Measurements from ENCODE around the gene RNF214.

DNA sequence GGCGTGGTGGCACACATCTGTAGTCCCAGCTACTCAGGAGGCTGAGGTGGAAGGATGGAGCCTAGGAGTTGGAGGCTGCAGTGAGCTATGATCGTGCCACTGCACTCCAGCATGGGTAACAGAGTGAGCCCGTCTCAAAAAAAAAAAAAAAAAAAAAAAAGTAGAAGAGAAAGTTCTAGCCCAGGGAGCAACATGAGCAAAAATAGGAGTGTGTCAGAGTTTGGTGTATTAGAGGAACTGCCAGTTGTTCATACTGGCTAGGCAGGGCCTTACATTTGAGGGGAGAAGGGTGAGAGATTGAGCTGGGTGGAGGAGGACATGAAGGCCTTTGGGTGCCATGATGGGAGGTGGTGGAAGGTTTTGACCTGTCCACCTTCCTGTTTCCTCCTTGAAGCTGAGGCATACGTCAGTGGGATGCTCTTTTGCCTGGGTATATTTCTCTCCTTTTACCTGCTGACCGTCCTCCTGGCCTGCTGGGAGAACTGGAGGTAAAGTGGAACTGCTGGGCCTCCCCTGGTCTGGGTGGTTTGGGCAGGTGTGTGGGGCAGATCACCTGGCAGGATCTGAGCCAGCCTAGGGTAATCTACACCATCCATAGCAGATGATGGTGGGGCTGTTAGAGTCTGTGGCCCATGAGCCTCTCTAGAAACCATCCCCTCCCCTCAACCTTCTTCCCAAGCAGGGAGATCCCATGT is 46.6 kb upstream of the RNF214 start:
- TF ChIP-seq RAD21 (conservative IDR thresholded peaks at IDR 0.05) (no peak), TAF1 (IDR thresholded peaks at IDR 0.05; ENCODE audit: low read depth) (no peak), POLR2AphosphoS5 (IDR thresholded peaks at IDR 0.05) (no peak)
- TF ChIP-seq, protein P1, sequence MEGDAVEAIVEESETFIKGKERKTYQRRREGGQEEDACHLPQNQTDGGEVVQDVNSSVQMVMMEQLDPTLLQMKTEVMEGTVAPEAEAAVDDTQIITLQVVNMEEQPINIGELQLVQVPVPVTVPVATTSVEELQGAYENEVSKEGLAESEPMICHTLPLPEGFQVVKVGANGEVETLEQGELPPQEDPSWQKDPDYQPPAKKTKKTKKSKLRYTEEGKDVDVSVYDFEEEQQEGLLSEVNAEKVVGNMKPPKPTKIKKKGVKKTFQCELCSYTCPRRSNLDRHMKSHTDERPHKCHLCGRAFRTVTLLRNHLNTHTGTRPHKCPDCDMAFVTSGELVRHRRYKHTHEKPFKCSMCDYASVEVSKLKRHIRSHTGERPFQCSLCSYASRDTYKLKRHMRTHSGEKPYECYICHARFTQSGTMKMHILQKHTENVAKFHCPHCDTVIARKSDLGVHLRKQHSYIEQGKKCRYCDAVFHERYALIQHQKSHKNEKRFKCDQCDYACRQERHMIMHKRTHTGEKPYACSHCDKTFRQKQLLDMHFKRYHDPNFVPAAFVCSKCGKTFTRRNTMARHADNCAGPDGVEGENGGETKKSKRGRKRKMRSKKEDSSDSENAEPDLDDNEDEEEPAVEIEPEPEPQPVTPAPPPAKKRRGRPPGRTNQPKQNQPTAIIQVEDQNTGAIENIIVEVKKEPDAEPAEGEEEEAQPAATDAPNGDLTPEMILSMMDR (IDR thresholded peaks at IDR 0.05; ENCODE audit: poor library complexity, severe bottlenecking): no peak
- TF ChIP-seq, protein P2, sequence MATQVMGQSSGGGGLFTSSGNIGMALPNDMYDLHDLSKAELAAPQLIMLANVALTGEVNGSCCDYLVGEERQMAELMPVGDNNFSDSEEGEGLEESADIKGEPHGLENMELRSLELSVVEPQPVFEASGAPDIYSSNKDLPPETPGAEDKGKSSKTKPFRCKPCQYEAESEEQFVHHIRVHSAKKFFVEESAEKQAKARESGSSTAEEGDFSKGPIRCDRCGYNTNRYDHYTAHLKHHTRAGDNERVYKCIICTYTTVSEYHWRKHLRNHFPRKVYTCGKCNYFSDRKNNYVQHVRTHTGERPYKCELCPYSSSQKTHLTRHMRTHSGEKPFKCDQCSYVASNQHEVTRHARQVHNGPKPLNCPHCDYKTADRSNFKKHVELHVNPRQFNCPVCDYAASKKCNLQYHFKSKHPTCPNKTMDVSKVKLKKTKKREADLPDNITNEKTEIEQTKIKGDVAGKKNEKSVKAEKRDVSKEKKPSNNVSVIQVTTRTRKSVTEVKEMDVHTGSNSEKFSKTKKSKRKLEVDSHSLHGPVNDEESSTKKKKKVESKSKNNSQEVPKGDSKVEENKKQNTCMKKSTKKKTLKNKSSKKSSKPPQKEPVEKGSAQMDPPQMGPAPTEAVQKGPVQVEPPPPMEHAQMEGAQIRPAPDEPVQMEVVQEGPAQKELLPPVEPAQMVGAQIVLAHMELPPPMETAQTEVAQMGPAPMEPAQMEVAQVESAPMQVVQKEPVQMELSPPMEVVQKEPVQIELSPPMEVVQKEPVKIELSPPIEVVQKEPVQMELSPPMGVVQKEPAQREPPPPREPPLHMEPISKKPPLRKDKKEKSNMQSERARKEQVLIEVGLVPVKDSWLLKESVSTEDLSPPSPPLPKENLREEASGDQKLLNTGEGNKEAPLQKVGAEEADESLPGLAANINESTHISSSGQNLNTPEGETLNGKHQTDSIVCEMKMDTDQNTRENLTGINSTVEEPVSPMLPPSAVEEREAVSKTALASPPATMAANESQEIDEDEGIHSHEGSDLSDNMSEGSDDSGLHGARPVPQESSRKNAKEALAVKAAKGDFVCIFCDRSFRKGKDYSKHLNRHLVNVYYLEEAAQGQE (IDR thresholded peaks at IDR 0.05; ENCODE audit: borderline replicate concordance): no peak
